Urinary bladder (tissue), 4 donors: ENCODE data around the gene FSTL5. TPM values are rescaled to one million over a fixed set of nuclear protein-coding genes. Genes with fewer than 3 reads are reported as not detected.

ENCODE experiments used
- DNase-seq: peaks from one replicate; pipeline ENCODE4 v3.0.0-alpha.2; 2015; ENCODE audit errors: extremely low spot score
- H3K27ac ChIP-seq: one replicate; pipeline ENCODE4 v1.5.1; 2013; ENCODE audit warnings: low read depth, mild to moderate bottlenecking, moderate library complexity
- H3K36me3 ChIP-seq: one replicate; pipeline ENCODE4 v1.6.1; 2013; ENCODE audit warnings: mild to moderate bottlenecking, moderate library complexity; ENCODE audit not compliant: insufficient read depth
- H3K4me1 ChIP-seq: one replicate; pipeline ENCODE4 v1.6.1; 2013; ENCODE audit warnings: mild to moderate bottlenecking, moderate library complexity; ENCODE audit not compliant: insufficient read depth
- H3K4me3 ChIP-seq: one replicate; pipeline ENCODE4 v1.5.1; 2013; ENCODE audit warnings: low read depth, low read length
- WGBS: extraction: QIAGEN DNeasy Blood & Tissue Kit; methylation state at CpG from one replicate; pipeline ENCODE4 v1.1.7; 2013; 5-methylcytosine and 5-hydroxymethylcytosine counted together
- polyA plus RNA-seq: library from polyadenylated mRNA; stranded (reverse); fragments of 200-250 nt; gene quantifications from one replicate; pipeline ENCODE4 v1.2.3, GENCODE V29; 2013
- total RNA-seq: library from RNA; depleted of rRNA; stranded (reverse); fragments of >200 nt; gene quantifications from one replicate; pipeline ENCODE4 v1.2.3, GENCODE V29; 2014
- donor health status: healthy with polysubstance abuse.
- donor health status: healthy.

Gene FSTL5
- total and polyA plus RNA-seq, 2 donors, result 0.06 to 2.1 TPM

- H3K27ac ChIP-seq, result no peak overlapping the region
- DNase-seq, result no peak
- 85% methylated on average over 4 of the region's 4 CpGs for WGBS
- no peaks in the 10 kb centered on the region for H3K4me1 ChIP-seq
- no peak overlapping the region for H3K4me3 ChIP-seq
- no peaks in the 10 kb centered on the region for H3K36me3 ChIP-seq
These were observed 213.7 kb downstream of the FSTL5 start for GRCh38 chr4:161949946-161950725.

- H3K4me1 ChIP-seq, result no peaks in the 10 kb centered on the region
- WGBS, result 91% methylated on average over 6 of the region's 6 CpGs
- no peak overlapping the region for H3K4me3 ChIP-seq
- no peaks in the 10 kb centered on the region for H3K36me3 ChIP-seq
- H3K27ac ChIP-seq, result no peak overlapping the region
- DNase-seq, result no peak
These were observed 215.6 kb downstream of the FSTL5 start for GRCh38 chr4:161948026-161948770.

GRCh38 chr4:161937596-161937995 lies 226.2 kb downstream of the FSTL5 start:
- DNase-seq, result no peak
- 90% methylated on average over 1 of the region's 1 CpG for WGBS

GRCh38 chr4:161936625-161937550 lies 226.9 kb downstream of the FSTL5 start:
- DNase-seq, result no peak
- no peaks in the 10 kb centered on the region for H3K4me1 ChIP-seq
- H3K4me3 ChIP-seq, result no peak overlapping the region
- H3K27ac ChIP-seq, result no peak overlapping the region
- H3K36me3 ChIP-seq, result no peaks in the 10 kb centered on the region
- 39% methylated on average over 1 of the region's 1 CpG for WGBS

More at GRCh38 chr4:161937596-161937995, 226.2 kb downstream of the FSTL5 start:
- no peaks in the 10 kb centered on the region for H3K4me1 ChIP-seq
- no peak overlapping the region for H3K27ac ChIP-seq
- no peaks in the 10 kb centered on the region for H3K36me3 ChIP-seq
- H3K4me3 ChIP-seq, result no peak overlapping the region

- WGBS, result 44% methylated on average over 1 of the region's 1 CpG
- Histone ChIP-seq H3K4me3 (no peak overlapping the region), H3K27ac (no peak overlapping the region), H3K4me1 (no peaks in the 10 kb centered on the region), H3K36me3 (no peaks in the 10 kb centered on the region)
- no peak for DNase-seq
These were observed 232.7 kb downstream of the FSTL5 start for GRCh38 chr4:161931089-161931488.

- DNase-seq, result no peak
- H3K27ac ChIP-seq, result no peak overlapping the region
These were observed 233.8 kb downstream of the FSTL5 start for GRCh38 chr4:161929956-161930355.

GRCh38 chr4:161926033-161926828 lies 237.6 kb downstream of the FSTL5 start:
- 77% methylated on average over 6 of the region's 6 CpGs for WGBS
- H3K27ac ChIP-seq, result no peak overlapping the region
- no peak overlapping the region for H3K4me3 ChIP-seq
- H3K4me1 ChIP-seq, result no peaks in the 10 kb centered on the region
- H3K36me3 ChIP-seq, result no peaks in the 10 kb centered on the region
- no peak for DNase-seq

More at GRCh38 chr4:161929956-161930355, 233.8 kb downstream of the FSTL5 start:
- Histone ChIP-seq H3K4me1 (no peaks in the 10 kb centered on the region), H3K4me3 (no peak overlapping the region), H3K36me3 (no peaks in the 10 kb centered on the region)

- Histone ChIP-seq H3K4me3 (no peak overlapping the region), H3K4me1 (no peaks in the 10 kb centered on the region), H3K36me3 (no peaks in the 10 kb centered on the region), H3K27ac (no peak overlapping the region)
- DNase-seq, result no peak
- 73% methylated on average over 3 of the region's 3 CpGs for WGBS
These were observed 243.3 kb downstream of the FSTL5 start for GRCh38 chr4:161920304-161921052.

GRCh38 chr4:161919442-161920220 lies 244.2 kb downstream of the FSTL5 start:
- no peak overlapping the region for H3K4me3 ChIP-seq
- no peak overlapping the region for H3K27ac ChIP-seq
- H3K4me1 ChIP-seq, result no peaks in the 10 kb centered on the region
- DNase-seq, result no peak
- H3K36me3 ChIP-seq, result no peaks in the 10 kb centered on the region
- WGBS, result 48% methylated on average over 3 of the region's 3 CpGs

GRCh38 chr4:161916035-161916434 lies 247.8 kb downstream of the FSTL5 start:
- 82% methylated on average over 1 of the region's 1 CpG for WGBS
- no peak for DNase-seq
- Histone ChIP-seq H3K36me3 (no peaks in the 10 kb centered on the region), H3K4me1 (no peaks in the 10 kb centered on the region), H3K4me3 (no peak overlapping the region), H3K27ac (no peak overlapping the region)

- Histone ChIP-seq H3K4me1 (no peaks in the 10 kb centered on the region), H3K27ac (no peak overlapping the region), H3K4me3 (no peak overlapping the region), H3K36me3 (no peaks in the 10 kb centered on the region)
- no peak for DNase-seq
- 76% methylated on average over 2 of the region's 2 CpGs for WGBS
These were observed 256.2 kb downstream of the FSTL5 start for GRCh38 chr4:161907590-161907955.
